GM19035 (cell line): ENCODE data around the gene TRIM34.
"Not testable (repeated sequence)": the region's sequence is repeated elsewhere in the genome, so short reads cannot be mapped to it uniquely, and the experiment has no call there.

ENCODE experiments used
- ATAC-seq: cut with Tn5 transposase; IDR thresholded peaks from one replicate; pipeline ENCODE4 v1.9.1; 2021; ENCODE audit not compliant: unreplicated experiment

The TRIM34 gene

GRCh38 chr11:5683620-5684019, 58.8 kb downstream of the TRIM34 start:
- ATAC-seq = not testable (repeated sequence)

DNA sequence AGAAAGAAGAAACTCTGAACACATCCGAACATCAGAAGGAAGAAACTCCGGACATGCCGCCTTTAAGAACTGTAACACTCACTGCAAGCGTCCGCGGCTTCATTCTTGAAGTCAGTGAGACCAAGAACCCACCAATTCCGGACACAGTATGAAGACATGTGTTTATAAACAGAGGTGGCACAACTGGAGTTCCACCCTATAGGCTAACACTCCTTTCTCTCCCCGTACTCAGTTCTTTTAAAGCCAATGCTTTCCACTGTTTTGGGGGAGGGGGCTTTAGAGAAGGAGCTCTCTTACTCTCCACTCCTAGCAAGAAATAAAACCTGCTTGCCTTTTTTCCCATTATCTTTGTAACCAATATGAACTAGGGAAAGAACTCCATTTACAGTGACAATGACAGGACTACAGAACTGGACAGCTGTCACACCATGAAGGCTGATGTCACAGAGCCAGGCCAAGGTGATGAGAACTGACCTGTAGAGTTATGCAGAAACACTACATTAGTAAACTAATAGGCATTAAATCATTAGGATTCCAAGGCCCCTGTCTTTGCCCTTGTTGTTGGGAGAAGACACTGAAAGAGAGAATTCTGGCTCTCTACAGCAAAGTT, 59.3 kb downstream of the TRIM34 start:
- peak; percentile 20 for ATAC-seq

DNA sequence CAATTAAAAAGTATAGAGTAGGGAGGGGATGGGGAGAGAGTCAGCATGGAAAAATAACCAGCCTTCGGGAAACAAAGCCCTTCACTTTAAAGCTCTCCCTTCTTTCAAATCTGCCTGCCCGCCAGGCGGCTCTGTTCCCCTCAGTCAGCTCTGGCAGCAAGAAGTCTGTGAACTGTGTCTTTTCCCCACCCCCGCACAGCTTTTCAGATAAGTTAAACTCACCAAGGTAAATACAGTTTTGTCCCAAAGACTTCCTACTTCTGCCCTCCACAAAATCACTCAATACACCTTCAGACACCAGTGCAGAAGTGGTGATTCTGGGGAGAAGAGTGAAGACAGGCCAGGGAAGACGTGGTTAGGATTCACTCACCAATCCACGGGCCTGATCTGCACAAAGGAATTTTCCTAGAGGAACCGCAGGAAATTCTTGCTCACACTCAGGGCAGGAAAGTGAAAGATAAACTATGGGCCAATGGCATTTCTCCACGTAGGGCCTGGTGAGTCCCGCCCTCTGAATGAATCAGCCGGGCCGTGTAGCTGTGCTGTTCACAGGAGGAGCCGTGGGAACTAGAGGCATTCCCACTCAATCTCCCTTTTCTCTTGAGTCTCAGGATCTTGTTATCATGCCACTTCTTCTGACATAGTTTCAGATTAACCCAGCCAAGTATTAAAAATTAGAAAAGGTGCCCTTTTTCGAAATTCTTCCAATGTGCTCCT, 60.0 kb downstream of the TRIM34 start, which contains the start of gene TRIM5:
Gene TRIM5 (minus strand): TSS at position 429 of the 717 bp plus-strand sequence. CDS start 4,897 bp downstream, outside the sequence.
- ATAC-seq = peak; percentile 76

DNA sequence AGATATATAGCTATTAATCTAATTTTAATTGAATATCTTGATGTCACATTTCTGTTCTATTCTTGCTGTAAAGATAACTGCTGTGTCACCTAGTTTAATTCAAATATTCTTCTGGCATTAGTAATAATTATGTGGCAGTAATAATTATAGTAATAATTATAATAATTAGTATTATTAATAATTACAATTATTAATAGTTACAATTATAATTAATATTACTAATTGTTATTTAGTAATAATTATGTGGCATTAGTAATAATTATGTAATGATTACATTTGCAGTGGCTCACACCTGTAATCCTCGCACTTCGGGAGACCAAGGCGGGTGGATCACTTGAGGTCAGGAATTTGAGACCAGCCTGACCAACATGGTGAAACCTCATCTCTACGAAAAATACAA, 61.6 kb downstream of the TRIM34 start:
- ATAC-seq = no peak

GRCh38 chr11:5688482-5688881, 63.7 kb downstream of the TRIM34 start:
- ATAC-seq = no peak

DNA sequence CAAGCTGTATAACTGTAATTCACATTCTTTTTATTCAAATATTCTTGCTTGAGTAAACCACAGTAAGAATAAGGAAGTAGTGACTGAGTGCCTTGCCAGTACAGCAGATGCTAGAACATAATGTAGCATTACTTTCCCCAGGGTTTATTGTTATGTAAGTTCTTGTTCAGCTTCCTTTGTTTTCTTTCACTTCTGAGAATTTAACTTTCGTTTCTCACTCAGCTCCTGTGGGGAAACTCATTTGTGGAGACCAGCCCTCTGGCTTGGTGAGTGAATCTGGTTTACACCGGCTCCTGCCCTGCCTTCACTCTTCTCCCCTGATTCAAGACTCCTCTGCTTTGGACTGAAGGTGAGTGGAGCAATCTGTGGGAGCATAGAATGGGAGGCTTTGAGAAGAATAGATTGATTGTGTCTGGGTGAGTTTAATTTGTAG, 64.8 kb downstream of the TRIM34 start, which contains the start of gene TRIM22:
Gene TRIM22 (plus strand): TSS at position 240 of the 433 bp plus-strand sequence. CDS start 6,443 bp downstream, outside the sequence.
- ATAC-seq = peak; percentile 72

GRCh38 chr11:5690216-5690615, 65.4 kb downstream of the TRIM34 start:
- no peak for ATAC-seq

- ATAC-seq = no peak
Measured at GRCh38 chr11:5690736-5691135, 65.9 kb downstream of the TRIM34 start.

- not testable (repeated sequence) for ATAC-seq
Measured at GRCh38 chr11:5691238-5691963, 66.6 kb downstream of the TRIM34 start.

DNA sequence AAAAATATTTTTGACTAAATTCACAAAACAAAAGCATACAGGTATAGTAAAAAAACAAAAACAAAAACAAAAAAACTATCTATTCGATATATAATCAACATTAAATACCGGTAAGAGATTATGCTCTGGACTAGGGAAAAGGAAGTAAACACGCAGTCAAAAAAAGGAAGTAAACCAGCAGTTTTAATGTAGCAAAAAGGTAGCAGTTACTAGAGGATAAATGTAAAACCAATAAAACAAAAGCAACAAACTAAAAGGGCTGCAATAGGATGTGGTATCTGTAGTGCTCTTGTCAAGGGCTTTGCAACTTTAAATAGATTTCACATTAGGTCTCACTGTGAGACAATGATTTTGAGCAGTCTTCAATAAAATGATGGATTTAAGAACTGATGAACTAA, 67.2 kb downstream of the TRIM34 start:
- ATAC-seq = no peak
